ENCODE measurements around the gene MXD1.

MXD1 gene

GRCh38 chr2:69943000-69943842 lies 28.3 kb downstream of the MXD1 start:
- no peaks in the 10 kb centered on the region for H3K4me1 Mint-ChIP-seq
- no peaks in the 10 kb centered on the region for H3K9me3 Mint-ChIP-seq
- H3K36me3 Mint-ChIP-seq (ENCODE audit: low read depth) = peaks cover 24% of the 10 kb centered on the region
- H3K27me3 Mint-ChIP-seq (ENCODE audit: low read depth) = no peaks in the 10 kb centered on the region
- no peak overlapping the region for H3K27ac Mint-ChIP-seq
- H3K4me3 Mint-ChIP-seq = no peak overlapping the region
- TF ChIP-seq, protein P1, sequence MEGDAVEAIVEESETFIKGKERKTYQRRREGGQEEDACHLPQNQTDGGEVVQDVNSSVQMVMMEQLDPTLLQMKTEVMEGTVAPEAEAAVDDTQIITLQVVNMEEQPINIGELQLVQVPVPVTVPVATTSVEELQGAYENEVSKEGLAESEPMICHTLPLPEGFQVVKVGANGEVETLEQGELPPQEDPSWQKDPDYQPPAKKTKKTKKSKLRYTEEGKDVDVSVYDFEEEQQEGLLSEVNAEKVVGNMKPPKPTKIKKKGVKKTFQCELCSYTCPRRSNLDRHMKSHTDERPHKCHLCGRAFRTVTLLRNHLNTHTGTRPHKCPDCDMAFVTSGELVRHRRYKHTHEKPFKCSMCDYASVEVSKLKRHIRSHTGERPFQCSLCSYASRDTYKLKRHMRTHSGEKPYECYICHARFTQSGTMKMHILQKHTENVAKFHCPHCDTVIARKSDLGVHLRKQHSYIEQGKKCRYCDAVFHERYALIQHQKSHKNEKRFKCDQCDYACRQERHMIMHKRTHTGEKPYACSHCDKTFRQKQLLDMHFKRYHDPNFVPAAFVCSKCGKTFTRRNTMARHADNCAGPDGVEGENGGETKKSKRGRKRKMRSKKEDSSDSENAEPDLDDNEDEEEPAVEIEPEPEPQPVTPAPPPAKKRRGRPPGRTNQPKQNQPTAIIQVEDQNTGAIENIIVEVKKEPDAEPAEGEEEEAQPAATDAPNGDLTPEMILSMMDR (IDR thresholded peaks at IDR 0.05; ENCODE audit: unreplicated experiment in 3 of 3) = no peak

- TF ChIP-seq, protein P1 (IDR thresholded peaks at IDR 0.05; ENCODE audit: unreplicated experiment in 3 of 3) = no peak
- no peak overlapping the region for H3K27ac Mint-ChIP-seq
- no peaks in the 10 kb centered on the region for H3K4me1 Mint-ChIP-seq
- H3K27me3 Mint-ChIP-seq (ENCODE audit: low read depth) = no peaks in the 10 kb centered on the region
- no peak overlapping the region for H3K4me3 Mint-ChIP-seq
- H3K36me3 Mint-ChIP-seq (ENCODE audit: low read depth) = peaks cover 17% of the 10 kb centered on the region
- no peaks in the 10 kb centered on the region for H3K9me3 Mint-ChIP-seq
Measured at GRCh38 chr2:69943843-69944525, 29.1 kb downstream of the MXD1 start.

- no peaks in the 10 kb centered on the region for H3K4me1 Mint-ChIP-seq
- peaks cover 11% of the 10 kb centered on the region for H3K36me3 Mint-ChIP-seq (ENCODE audit: low read depth)
- H3K9me3 Mint-ChIP-seq = no peaks in the 10 kb centered on the region
- H3K4me3 Mint-ChIP-seq = no peak overlapping the region
- H3K27ac Mint-ChIP-seq = no peak overlapping the region
- H3K27me3 Mint-ChIP-seq (ENCODE audit: low read depth) = no peaks in the 10 kb centered on the region
- TF ChIP-seq, protein P1 (IDR thresholded peaks at IDR 0.05; ENCODE audit: unreplicated experiment in 3 of 3) = no peak
Measured at GRCh38 chr2:69944756-69945155, 29.8 kb downstream of the MXD1 start.

DNA sequence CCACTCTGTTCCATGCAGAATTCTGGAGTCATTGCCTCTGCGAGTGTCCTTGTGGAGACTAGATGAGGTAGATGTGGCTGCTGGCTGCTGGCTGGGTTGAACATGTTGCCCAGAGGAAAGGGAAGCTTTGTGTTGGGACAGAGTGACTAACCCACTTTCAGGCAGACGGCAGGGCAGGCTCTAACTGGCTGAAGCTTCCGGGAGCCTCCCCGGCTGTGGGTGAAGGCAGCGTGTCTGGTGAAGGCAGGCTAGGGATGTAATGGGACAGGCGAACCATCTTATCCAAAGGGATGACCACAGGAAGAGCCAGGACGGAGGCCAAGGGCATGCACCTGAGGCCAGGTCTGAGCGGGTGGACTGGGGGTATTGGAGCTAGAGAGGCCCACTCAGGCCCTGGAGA lies 30.5 kb downstream of the MXD1 start:
- Mint-ChIP-seq H3K27me3 (ENCODE audit: low read depth) (no peaks in the 10 kb centered on the region), H3K36me3 (ENCODE audit: low read depth) (peaks cover 9% of the 10 kb centered on the region)

DNA sequence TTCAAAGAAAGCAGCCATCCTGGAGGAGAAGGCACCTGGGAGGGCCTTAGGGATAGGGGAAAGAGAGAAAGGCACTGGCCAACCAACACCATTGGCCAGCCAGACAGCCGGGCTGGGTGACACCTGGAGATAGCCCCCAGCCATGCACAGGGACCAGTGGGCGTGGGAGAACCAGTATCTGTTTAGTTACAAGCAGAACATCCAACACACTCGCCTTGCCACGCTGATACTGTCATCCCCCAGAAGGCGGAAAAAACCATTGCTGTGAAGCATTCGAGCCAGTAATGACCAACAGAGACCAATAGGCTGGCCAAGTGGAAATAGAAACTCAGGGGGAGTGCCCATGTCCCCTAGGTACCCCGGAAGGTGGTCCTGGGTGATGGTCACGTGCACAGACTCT lies 31.0 kb downstream of the MXD1 start:
- TF ChIP-seq, protein P1 (IDR thresholded peaks at IDR 0.05; ENCODE audit: unreplicated experiment in 3 of 3) = no peak
- H3K27ac Mint-ChIP-seq = no peak overlapping the region

More for the DNA sequence above, 30.5 kb downstream of the MXD1 start:
- Mint-ChIP-seq H3K4me3 (no peak overlapping the region), H3K9me3 (no peaks in the 10 kb centered on the region), H3K4me1 (no peaks in the 10 kb centered on the region), H3K27ac (no peak overlapping the region)
- TF ChIP-seq, protein P1 (IDR thresholded peaks at IDR 0.05; ENCODE audit: unreplicated experiment in 3 of 3) = no peak

More for the DNA sequence above, 31.0 kb downstream of the MXD1 start:
- H3K4me1 Mint-ChIP-seq = no peaks in the 10 kb centered on the region
- H3K4me3 Mint-ChIP-seq = no peak overlapping the region
- H3K27me3 Mint-ChIP-seq (ENCODE audit: low read depth) = no peaks in the 10 kb centered on the region
- H3K9me3 Mint-ChIP-seq = no peaks in the 10 kb centered on the region
- peaks cover 5% of the 10 kb centered on the region for H3K36me3 Mint-ChIP-seq (ENCODE audit: low read depth)
